ENCODE measurements around the gene LONP2. TPM values are rescaled to one million over a fixed set of nuclear protein-coding genes. Genes with fewer than 3 reads are reported as not detected.

Gene LONP2
- total RNA-seq, 1 experiment from 2014 or later, result 55.6 TPM

GRCh38 chr16:48340054-48340453 is 96.0 kb downstream of the LONP2 start:
- no peak overlapping the region for H3K27ac Mint-ChIP-seq (ENCODE audit: low read depth, unreplicated experiment)
- no TSS peak for BruUV-seq (replicated peaks)
- POLR2A ChIA-PET, result interaction anchor here (0.6 to 1.2 kb wide), 3 partner anchors 11 to 378 kb away, joined by 3 to 4 read pairs (median 3); no protein-coding TSS in a partner anchor
- no peaks in the 10 kb centered on the region for H3K27me3 Mint-ChIP-seq (ENCODE audit: insufficient read depth, unreplicated experiment)
- DNase-seq (ENCODE audit: unreplicated experiment), result no peak
- no peaks in the 10 kb centered on the region for H3K4me1 Mint-ChIP-seq (ENCODE audit: insufficient read depth, unreplicated experiment)
- no peak overlapping the region for H3K4me3 Mint-ChIP-seq (ENCODE audit: unreplicated experiment)
- H3K9me3 Mint-ChIP-seq (ENCODE audit: unreplicated experiment), result no peaks in the 10 kb centered on the region
- no peak for TF ChIP-seq CTCF (IDR thresholded peaks at IDR 0.05; ENCODE audit: unreplicated experiment)
- peaks cover 48% of the 10 kb centered on the region for H3K36me3 Mint-ChIP-seq (ENCODE audit: insufficient read depth, unreplicated experiment)
- CTCF ChIA-PET, result interaction anchor here (0.7 to 1.0 kb wide), 2 partner anchors 18 to 187 kb away, joined by 3 read pairs; no protein-coding TSS in a partner anchor
- intact Hi-C loops (cut with micrococcal nuclease), result no loop called here

- Mint-ChIP-seq H3K9me3 (ENCODE audit: unreplicated experiment) (no peaks in the 10 kb centered on the region), H3K36me3 (ENCODE audit: insufficient read depth, unreplicated experiment) (peaks cover 56% of the 10 kb centered on the region), H3K4me1 (ENCODE audit: insufficient read depth, unreplicated experiment) (no peaks in the 10 kb centered on the region), H3K4me3 (ENCODE audit: unreplicated experiment) (no peak overlapping the region), H3K27me3 (ENCODE audit: insufficient read depth, unreplicated experiment) (no peaks in the 10 kb centered on the region), H3K27ac (ENCODE audit: low read depth, unreplicated experiment) (no peak overlapping the region)
- no peak for TF ChIP-seq CTCF (IDR thresholded peaks at IDR 0.05; ENCODE audit: unreplicated experiment)
- no TSS peak for BruUV-seq (replicated peaks)
- intact Hi-C loops (cut with micrococcal nuclease), result no loop called here
- POLR2A ChIA-PET, result interaction anchor here (0.6 to 0.7 kb wide), 2 partner anchors 17 to 1389 kb away, joined by 3 read pairs; no protein-coding TSS in a partner anchor
- DNase-seq (ENCODE audit: unreplicated experiment), result no peak
- CTCF ChIA-PET, result interaction anchor here (0.6 to 1.5 kb wide), 4 partner anchors 25 to 281 kb away, joined by 3 to 5 read pairs (median 3); no protein-coding TSS in a partner anchor
Observed at GRCh38 chr16:48342591-48342990, 98.5 kb downstream of the LONP2 start.

DNA sequence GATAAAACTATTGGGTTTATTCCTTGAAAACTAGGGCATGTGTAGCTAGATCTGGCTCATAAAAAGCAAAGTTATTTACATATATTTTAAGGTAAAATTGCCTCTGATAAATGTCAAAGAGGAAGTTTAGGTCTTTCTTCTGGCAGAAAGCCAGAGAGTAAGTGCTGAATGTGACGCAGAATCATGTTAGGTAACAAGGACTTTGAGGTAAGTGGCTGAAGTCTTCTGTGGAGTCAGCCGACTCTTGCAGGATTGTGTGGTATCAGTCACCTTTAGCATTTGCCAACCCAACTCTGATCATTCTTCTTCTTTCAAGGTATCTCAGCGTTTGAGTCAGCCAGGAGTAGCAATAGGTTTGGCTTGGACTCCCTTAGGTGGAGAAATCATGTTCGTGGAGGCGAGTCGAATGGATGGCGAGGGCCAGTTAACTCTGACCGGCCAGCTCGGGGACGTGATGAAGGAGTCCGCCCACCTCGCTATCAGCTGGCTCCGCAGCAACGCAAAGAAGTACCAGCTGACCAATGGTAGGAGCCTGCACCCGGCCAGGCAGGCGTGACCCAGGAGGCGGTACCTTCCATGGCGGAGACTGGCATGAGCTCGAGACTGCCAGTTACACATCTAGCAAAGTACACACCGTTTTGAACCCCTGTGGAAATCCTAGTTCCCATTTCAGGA is 103.2 kb downstream of the LONP2 start:
- no peaks in the 10 kb centered on the region for H3K4me1 Mint-ChIP-seq (ENCODE audit: insufficient read depth, unreplicated experiment)
- no peaks in the 10 kb centered on the region for H3K9me3 Mint-ChIP-seq (ENCODE audit: unreplicated experiment)
- H3K27me3 Mint-ChIP-seq (ENCODE audit: insufficient read depth, unreplicated experiment), result no peaks in the 10 kb centered on the region
- no peak for DNase-seq (ENCODE audit: unreplicated experiment)
- peaks cover 85% of the 10 kb centered on the region for H3K36me3 Mint-ChIP-seq (ENCODE audit: insufficient read depth, unreplicated experiment)
- H3K27ac Mint-ChIP-seq (ENCODE audit: low read depth, unreplicated experiment), result no peak overlapping the region
- H3K4me3 Mint-ChIP-seq (ENCODE audit: unreplicated experiment), result no peak overlapping the region
- intact Hi-C loops (cut with micrococcal nuclease), result no loop called here
- POLR2A ChIA-PET, result no interaction called here
- no peak for TF ChIP-seq CTCF (IDR thresholded peaks at IDR 0.05; ENCODE audit: unreplicated experiment)
- CTCF ChIA-PET, result interaction anchor here (1.1 to 2.3 kb wide), 4 partner anchors 178 to 283 kb away, joined by 4 to 15 read pairs (median 5); no protein-coding TSS in a partner anchor
- no TSS peak for BruUV-seq (replicated peaks)

GRCh38 chr16:48347980-48348379 is 103.9 kb downstream of the LONP2 start:
- H3K36me3 Mint-ChIP-seq (ENCODE audit: insufficient read depth, unreplicated experiment), result peaks cover 92% of the 10 kb centered on the region
- H3K4me3 Mint-ChIP-seq (ENCODE audit: unreplicated experiment), result no peak overlapping the region
- intact Hi-C loops (cut with micrococcal nuclease), result no loop called here
- no peaks in the 10 kb centered on the region for H3K9me3 Mint-ChIP-seq (ENCODE audit: unreplicated experiment)
- BruUV-seq (replicated peaks), result no TSS peak
- TF ChIP-seq CTCF (IDR thresholded peaks at IDR 0.05; ENCODE audit: unreplicated experiment), result no peak
- DNase-seq (ENCODE audit: unreplicated experiment), result no peak
- CTCF ChIA-PET, result interaction anchor here (0.7 to 1.3 kb wide), 2 partner anchors 180 to 275 kb away, joined by 3 to 4 read pairs; no protein-coding TSS in a partner anchor
- H3K4me1 Mint-ChIP-seq (ENCODE audit: insufficient read depth, unreplicated experiment), result no peaks in the 10 kb centered on the region
- H3K27me3 Mint-ChIP-seq (ENCODE audit: insufficient read depth, unreplicated experiment), result no peaks in the 10 kb centered on the region
- no peak overlapping the region for H3K27ac Mint-ChIP-seq (ENCODE audit: low read depth, unreplicated experiment)
- POLR2A ChIA-PET, result no interaction called here

Data from MCF 10A (cell line).